ENCODE results near the gene S1PR3.

DNA sequence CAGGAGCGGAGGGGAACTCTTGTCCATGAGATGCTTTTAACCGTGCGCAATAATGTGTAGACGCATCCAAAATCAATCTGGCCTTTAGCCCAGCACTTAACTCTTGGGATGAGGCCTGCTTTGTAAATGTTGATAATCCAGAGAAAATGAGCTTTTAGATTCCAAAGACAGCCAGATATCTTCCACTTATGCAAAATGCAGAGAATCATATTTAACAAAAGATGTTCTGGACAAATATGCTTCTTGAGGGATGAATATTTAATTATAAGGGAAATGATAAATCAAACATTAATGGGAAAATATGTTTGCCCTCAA is 5.6 kb downstream of the S1PR3 start:
- TF ChIP-seq EZH2 (optimal IDR thresholded peaks at IDR 0.05; ENCODE audit: low read depth, low read length): no peak
- TF ChIP-seq, protein P1, sequence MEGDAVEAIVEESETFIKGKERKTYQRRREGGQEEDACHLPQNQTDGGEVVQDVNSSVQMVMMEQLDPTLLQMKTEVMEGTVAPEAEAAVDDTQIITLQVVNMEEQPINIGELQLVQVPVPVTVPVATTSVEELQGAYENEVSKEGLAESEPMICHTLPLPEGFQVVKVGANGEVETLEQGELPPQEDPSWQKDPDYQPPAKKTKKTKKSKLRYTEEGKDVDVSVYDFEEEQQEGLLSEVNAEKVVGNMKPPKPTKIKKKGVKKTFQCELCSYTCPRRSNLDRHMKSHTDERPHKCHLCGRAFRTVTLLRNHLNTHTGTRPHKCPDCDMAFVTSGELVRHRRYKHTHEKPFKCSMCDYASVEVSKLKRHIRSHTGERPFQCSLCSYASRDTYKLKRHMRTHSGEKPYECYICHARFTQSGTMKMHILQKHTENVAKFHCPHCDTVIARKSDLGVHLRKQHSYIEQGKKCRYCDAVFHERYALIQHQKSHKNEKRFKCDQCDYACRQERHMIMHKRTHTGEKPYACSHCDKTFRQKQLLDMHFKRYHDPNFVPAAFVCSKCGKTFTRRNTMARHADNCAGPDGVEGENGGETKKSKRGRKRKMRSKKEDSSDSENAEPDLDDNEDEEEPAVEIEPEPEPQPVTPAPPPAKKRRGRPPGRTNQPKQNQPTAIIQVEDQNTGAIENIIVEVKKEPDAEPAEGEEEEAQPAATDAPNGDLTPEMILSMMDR (IDR thresholded peaks at IDR 0.05; ENCODE audit: low read length): no peak
